ENCODE results near the gene RAB7A. TPM values are rescaled to one million over a fixed set of nuclear protein-coding genes. Genes with fewer than 3 reads are reported as not detected.

Gene RAB7A
- total and polyA plus RNA-seq, 2 of the 8 experiments (the other 6 are each of a cell fraction or from before 2014, with no cell fraction given), result 179 to 195 TPM

DNA sequence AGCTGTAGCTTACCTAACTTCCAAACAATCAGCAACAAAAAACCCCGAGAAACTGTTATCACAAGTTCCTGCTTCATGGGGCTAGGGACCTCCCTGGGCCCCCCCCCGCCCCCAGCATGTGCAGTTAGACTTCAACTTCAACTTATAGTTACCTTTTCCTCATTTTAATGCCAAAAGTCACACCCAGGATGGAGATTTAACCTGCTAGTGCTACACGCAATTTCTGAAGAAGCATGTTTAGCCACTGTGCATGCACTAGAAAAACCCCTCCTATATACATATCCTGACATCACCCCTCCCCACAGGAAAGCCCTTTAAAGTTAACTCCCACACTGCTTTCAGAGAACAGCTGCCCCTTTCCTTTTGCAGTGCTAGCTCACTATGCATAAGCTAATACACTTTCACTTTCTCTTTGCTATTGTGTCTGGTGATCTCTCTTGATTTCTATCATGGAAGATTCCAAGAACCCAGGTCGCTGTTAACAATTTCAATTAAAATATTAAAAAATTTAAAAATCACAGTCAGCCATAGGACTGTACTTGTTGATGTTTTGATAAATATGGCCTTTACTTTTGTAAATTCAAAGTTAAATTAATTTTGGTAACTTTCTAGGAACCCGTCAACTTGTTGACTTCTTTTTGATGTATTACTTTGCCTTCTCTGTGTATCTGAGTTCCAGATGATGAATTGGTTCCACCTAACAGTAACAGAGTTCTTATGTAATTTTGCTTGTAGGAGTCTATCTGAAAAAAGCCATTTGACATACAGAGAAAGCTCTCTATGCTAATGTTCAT is 78.2 kb downstream of the RAB7A start:
- H3K4me1 ChIP-seq (replicated peaks in 1 of 4; ENCODE audit: control insufficient read depth in 3 of 4, insufficient read depth in 4 of 4, low read length in 3 of 4), result peaks cover 0 to 2% (median 0%) of the 10 kb centered on the region in 4 experiments; a peak in 3 of 7 replicates
- H2BK5ac ChIP-seq (ENCODE audit: low read depth, low read length), result no peak overlapping the region
- H3K27me3 ChIP-seq (replicated peaks in 1 of 4; ENCODE audit: control insufficient read depth in 3 of 4, extremely low read depth in 1 of 4, insufficient read depth in 3 of 4, low read length in 3 of 4), result no peaks in the 10 kb centered on the region
- CTCF ChIA-PET (ENCODE audit: partially characterized antibody), result interaction anchor here (1.2 to 2.1 kb wide), 3 partner anchors 9 to 124 kb away, joined by 4 to 9 read pairs (median 8); no protein-coding TSS in a partner anchor
- no peak overlapping the region for H2BK12ac ChIP-seq (ENCODE audit: low read depth, low read length)
- POLR2A ChIA-PET (ENCODE audit: partially characterized antibody), result interaction anchor here (1.3 kb wide), 1 partner anchor 19 kb away, joined by 4 read pairs; no protein-coding TSS in a partner anchor
- no peak overlapping the region for H2AK5ac ChIP-seq (ENCODE audit: low read depth, low read length)
- H4K91ac ChIP-seq (replicated peaks; ENCODE audit: insufficient read length, low read length), result no peak overlapping the region
- no peak overlapping the region for H2BK20ac ChIP-seq (ENCODE audit: low read length)
- H3K23ac ChIP-seq (ENCODE audit: insufficient read length), result no peak overlapping the region
- H3K4ac ChIP-seq (replicated peaks; ENCODE audit: insufficient read length, low read depth, low read length), result no peak overlapping the region
- WGBS, 2 experiments (ENCODE audit: extremely low coverage in 1 of 2, insufficient coverage in 1 of 2, insufficient read length in 1 of 2, insufficient replicate concordance in 2 of 2, low coverage in 1 of 2, low lambda C conversion rate in 2 of 2, missing lambda C conversion rate in 1 of 2), result 80% methylated on average over 5 of the region's 5 CpGs; no CpG with 5 or more reads in 1 of the 2 experiments
- no peak overlapping the region for H3K9ac ChIP-seq (replicated peaks in 1 of 4; ENCODE audit: extremely low read depth in 1 of 4, low read depth in 3 of 4, low read length in 3 of 4)
- H4K5ac ChIP-seq (ENCODE audit: insufficient read length, low read depth, low read length), result no peak overlapping the region
- H4K20me1 ChIP-seq (replicated peaks in 1 of 2; ENCODE audit: control insufficient read depth in 1 of 2, insufficient read depth in 2 of 2, low read length in 2 of 2), result peaks cover 5 to 7% of the 10 kb centered on the region in 2 experiments
- H3K4me3 ChIP-seq (ENCODE audit: extremely low read depth in 1 of 4, insufficient read depth in 2 of 4, low read depth in 3 of 4, low read length in 4 of 4), result no peak overlapping the region
- no peak overlapping the region for H3K14ac ChIP-seq (ENCODE audit: insufficient read length)
- H3K56ac ChIP-seq (replicated peaks; ENCODE audit: insufficient read length, low read depth, low read length), result no peak overlapping the region
- H3K36me3 ChIP-seq (ENCODE audit: control insufficient read depth in 2 of 4, insufficient read depth in 4 of 4, low read length in 3 of 4), result peaks cover 14 to 43% (median 35%) of the 10 kb centered on the region in 4 experiments; a peak in 7 of 8 replicates
- no peak for TF ChIP-seq HDAC6 (IDR thresholded peaks at IDR 0.05; ENCODE audit: low read depth, low read length)
- no peak for TF ChIP-seq KDM1A (IDR thresholded peaks at IDR 0.05; ENCODE audit: borderline replicate concordance, low read length)
- TF ChIP-seq GABPA (IDR thresholded peaks at IDR 0.05; ENCODE audit: borderline replicate concordance, insufficient read depth, low read length), result no peak
- TF ChIP-seq RAD21 (IDR thresholded peaks at IDR 0.05 in 1 of 2, conservative IDR thresholded peaks at IDR 0.05 in 1 of 2; ENCODE audit: low read depth in 2 of 2, low read length in 2 of 2), result no peak
- TF ChIP-seq EP300 (IDR thresholded peaks at IDR 0.05; ENCODE audit: borderline replicate concordance in 1 of 2, low read depth in 2 of 2, low read length in 2 of 2), result no peak
- no peak for FAIRE-seq
- no peak overlapping the region for H4K8ac ChIP-seq (ENCODE audit: extremely low read depth, insufficient read depth, low read length)
- peaks cover 0 to 12% of the 10 kb centered on the region in 2 experiments; a peak in 1 of 4 replicates for H3K79me2 ChIP-seq (ENCODE audit: control insufficient read depth in 1 of 2, insufficient read depth in 2 of 2, low read length in 2 of 2)
- no peak overlapping the region for H3K18ac ChIP-seq (ENCODE audit: extremely low read depth, low read length)
- no peak for DNase-seq (ENCODE audit: low read depth in 1 of 2, low spot score in 2 of 2)
- no peak overlapping the region for H2BK120ac ChIP-seq (replicated peaks; ENCODE audit: low read depth, low read length)
- no peaks in the 10 kb centered on the region for H3K9me3 ChIP-seq (ENCODE audit: insufficient read depth in 2 of 2, low read depth in 1 of 2, low read length in 1 of 2)
- H3K79me1 ChIP-seq (ENCODE audit: low read depth, low read length), result peaks cover 8% of the 10 kb centered on the region; the same call in 1 of the 2 replicates
- no peak overlapping the region for H2BK15ac ChIP-seq (ENCODE audit: low read length)
- H2AFZ ChIP-seq (ENCODE audit: low read length), result no peak overlapping the region
- no peaks in the 10 kb centered on the region for H3K23me2 ChIP-seq (ENCODE audit: low read depth, low read length)
- no peak overlapping the region for H3K4me2 ChIP-seq (ENCODE audit: insufficient read depth in 1 of 2, low read depth in 2 of 2, low read length in 2 of 2)
- no peak overlapping the region for H3K27ac ChIP-seq (ENCODE audit: low read depth, low read length)

Measured in H1 (cell line).